ENCODE measurements around the gene CEP104. TPM values are rescaled to one million over a fixed set of nuclear protein-coding genes. Genes with fewer than 3 reads are reported as not detected.
A peak's percentile ranks its signal among the peaks of the same experiment; 100 is the strongest.

Gene CEP104
- polyA plus RNA-seq, 3 donors: 8.3 to 25.1 (median 13.0) TPM

GRCh38 chr1:3788756-3789420 lies 68.1 kb downstream of the CEP104 start:
- Histone ChIP-seq H3K4me1 (ENCODE audit: control insufficient read depth in 1 of 2, insufficient read depth in 2 of 2, low read length in 2 of 2) (peaks cover 6 to 10% of the 10 kb centered on the region in 2 donors), H3K9ac (ENCODE audit: insufficient read depth, low read length, poor library complexity, severe bottlenecking) (no peak overlapping the region), H3K27me3 (ENCODE audit: control insufficient read depth in 2 of 2, insufficient read depth in 2 of 2, low read length in 2 of 2) (no peaks in the 10 kb centered on the region), H2AFZ (ENCODE audit: insufficient read depth, low read depth, low read length, poor library complexity, severe bottlenecking) (no peak overlapping the region), H3K27ac (ENCODE audit: low read depth in 1 of 2, low read length in 2 of 2) (no peak overlapping the region), H3K4me2 (replicated peaks; ENCODE audit: extremely low read depth, low read length, poor library complexity, severe bottlenecking) (no peak overlapping the region), H3K9me3 (replicated peaks in 1 of 2; ENCODE audit: control insufficient read depth in 1 of 2, insufficient read depth in 1 of 2, low read length in 2 of 2) (no peaks in the 10 kb centered on the region), H3K36me3 (replicated peaks in 1 of 2; ENCODE audit: control insufficient read depth in 1 of 2, insufficient read depth in 2 of 2, low read length in 2 of 2) (peaks cover 51 to 76% of the 10 kb centered on the region in 2 donors), H3K4me3 (replicated peaks in 1 of 3; ENCODE audit: low read depth in 2 of 3, low read length in 3 of 3) (no peak overlapping the region), H4K20me1 (ENCODE audit: insufficient read depth, low read length) (peaks cover 81% of the 10 kb centered on the region), H3K79me2 (ENCODE audit: insufficient read depth, low read length) (peaks cover 67% of the 10 kb centered on the region)
- WGBS (ENCODE audit: insufficient coverage): 87% methylated on average over 16 of the region's 16 CpGs
- Mint-ChIP-seq H3K9me3 (no peaks in the 10 kb centered on the region), H3K27ac (peak overlapping the region in 5 of 7 donors; percentile 46 to 77 (median 68)), H3K4me1 (peaks cover 21% of the 10 kb centered on the region), H3K27me3 (ENCODE audit: low read depth in 3 of 3) (peaks cover 0 to 1% (median 0%) of the 10 kb centered on the region in 3 donors), H3K4me3 (no peak overlapping the region), H3K36me3 (peaks cover 46 to 76% of the 10 kb centered on the region in 2 donors)
- intact Hi-C loops (cut with micrococcal nuclease): no loop called here
- DNase-seq: no peak
- no peak for TF ChIP-seq CTCF (IDR thresholded peaks at IDR 0.05)

GRCh38 chr1:3787745-3788605 lies 69.0 kb downstream of the CEP104 start:
- no peak overlapping the region for H3K27ac ChIP-seq (ENCODE audit: low read depth in 1 of 2, low read length in 2 of 2)
- H3K4me1 ChIP-seq (ENCODE audit: control insufficient read depth in 1 of 2, insufficient read depth in 2 of 2, low read length in 2 of 2): peaks cover 0 to under 1% of the 10 kb centered on the region in 2 donors
- Mint-ChIP-seq H3K27ac (peak overlapping the region in 6 of 7 donors; percentile 46 to 77 (median 66)), H3K27me3 (ENCODE audit: low read depth in 3 of 3) (peaks cover 0 to 1% (median 0%) of the 10 kb centered on the region in 3 donors), H3K4me3 (no peak overlapping the region), H3K4me1 (peaks cover 14% of the 10 kb centered on the region), H3K9me3 (no peaks in the 10 kb centered on the region), H3K36me3 (peaks cover 53 to 85% of the 10 kb centered on the region in 2 donors)
- no peak overlapping the region for H3K9ac ChIP-seq (ENCODE audit: insufficient read depth, low read length, poor library complexity, severe bottlenecking)
- peaks cover 72% of the 10 kb centered on the region for H4K20me1 ChIP-seq (ENCODE audit: insufficient read depth, low read length)
- no peak for TF ChIP-seq CTCF (IDR thresholded peaks at IDR 0.05)
- no peak overlapping the region for H3K4me2 ChIP-seq (replicated peaks; ENCODE audit: extremely low read depth, low read length, poor library complexity, severe bottlenecking)
- WGBS (ENCODE audit: insufficient coverage): 92% methylated on average over 25 of the region's 26 CpGs
- H3K9me3 ChIP-seq (replicated peaks in 1 of 2; ENCODE audit: control insufficient read depth in 1 of 2, insufficient read depth in 1 of 2, low read length in 2 of 2): no peaks in the 10 kb centered on the region
- no peak overlapping the region for H2AFZ ChIP-seq (ENCODE audit: insufficient read depth, low read depth, low read length, poor library complexity, severe bottlenecking)
- no peak overlapping the region for H3K4me3 ChIP-seq (replicated peaks in 1 of 3; ENCODE audit: low read depth in 2 of 3, low read length in 3 of 3)
- no peak for DNase-seq
- peaks cover 58% of the 10 kb centered on the region for H3K79me2 ChIP-seq (ENCODE audit: insufficient read depth, low read length)
- peaks cover 58 to 83% of the 10 kb centered on the region in 2 donors for H3K36me3 ChIP-seq (replicated peaks in 1 of 2; ENCODE audit: control insufficient read depth in 1 of 2, insufficient read depth in 2 of 2, low read length in 2 of 2)
- intact Hi-C loops (cut with micrococcal nuclease): no loop called here
- no peaks in the 10 kb centered on the region for H3K27me3 ChIP-seq (ENCODE audit: control insufficient read depth in 2 of 2, insufficient read depth in 2 of 2, low read length in 2 of 2)
